H1 (cell line): ENCODE data around the gene DEXI. TPM values are rescaled to one million over a fixed set of nuclear protein-coding genes. Genes with fewer than 3 reads are reported as not detected.
A peak's percentile ranks its signal among the peaks of the same experiment; 100 is the strongest.

Experiments used
- CTCF ChIA-PET: fragments of 300-600 bp; sonication (Branson Sonifier 250); formaldehyde crosslinking; loops from one replicate; lab custom pipeline; 2021; ENCODE audit not compliant: partially characterized antibody; lab: Charles Lee
- POLR2A ChIA-PET: fragments of 300-600 bp; sonication (Branson Sonifier 250); formaldehyde crosslinking; loops from one replicate; lab custom pipeline; 2021; ENCODE audit warnings: inconsistent platforms; ENCODE audit not compliant: partially characterized antibody; lab: Charles Lee
- DNase-seq, 2 experiments: peaks; one replicate each; pipeline versions ENCODE4 v3.0.0 to v3.0.0-alpha.2; 2010 to 2022; ENCODE audit warnings: low spot score in 2 of 2, low read depth in 1 of 2, mixed read lengths in 1 of 2
- FAIRE-seq: peaks from 2 replicates; lab custom pipeline; 2011; peaks lifted over from hg19 to GRCh38; lab: Jason Lieb, UNC
- H2AFZ ChIP-seq: 2 replicates; pipeline ENCODE4 v1.8.1; 2012; ENCODE audit warnings: low read length, inconsistent platforms
- H2AK5ac ChIP-seq: 2 replicates; pipeline ENCODE4 v1.6.1; 2013; ENCODE audit warnings: low read depth, low read length
- H2BK120ac ChIP-seq: replicated peaks from 2 replicates; pipeline ENCODE3; 2013; ENCODE audit warnings: low read depth, low read length, inconsistent platforms
- H2BK12ac ChIP-seq: 2 replicates; pipeline ENCODE4 v1.6.1; 2013; ENCODE audit warnings: low read depth, low read length
- H2BK15ac ChIP-seq: 2 replicates; pipeline ENCODE4 v1.6.1; 2013; ENCODE audit warnings: low read length
- H2BK20ac ChIP-seq: 2 replicates; pipeline ENCODE4 v1.6.1; 2013; ENCODE audit warnings: low read length
- H2BK5ac ChIP-seq: 2 replicates; pipeline ENCODE4 v1.6.1; 2013; ENCODE audit warnings: low read depth, low read length
- H3K14ac ChIP-seq: 2 replicates; pipeline ENCODE4 v1.6.1; 2013; ENCODE audit warnings: inconsistent platforms; ENCODE audit not compliant: insufficient read length
- H3K18ac ChIP-seq: 2 replicates; pipeline ENCODE4 v1.6.1; 2013; ENCODE audit warnings: low read length; ENCODE audit errors: extremely low read depth
- H3K23ac ChIP-seq: 2 replicates; pipeline ENCODE4 v1.6.1; 2013; ENCODE audit warnings: inconsistent platforms; ENCODE audit not compliant: insufficient read length
- H3K23me2 ChIP-seq: 2 replicates; pipeline ENCODE4 v1.6.1; 2013; ENCODE audit warnings: low read depth, low read length
- H3K27ac ChIP-seq: 2 replicates; pipeline ENCODE4 v1.6.1; 2011; ENCODE audit warnings: low read depth, low read length, inconsistent platforms
- H3K27me3 ChIP-seq, 4 experiments: replicated peaks in 1 of 4; 1 replicate in 1 of 4; 2 replicates in 3 of 4; pipeline versions ENCODE4 v1.6.1 to v1.8.1; 2011 to 2013; ENCODE audit warnings: low read length in 3 of 4, mild to moderate bottlenecking in 3 of 4, inconsistent platforms in 2 of 4, mixed read lengths in 2 of 4, moderate library complexity in 1 of 4; ENCODE audit not compliant: control insufficient read depth in 3 of 4, insufficient read depth in 3 of 4; ENCODE audit errors: extremely low read depth in 1 of 4
- H3K36me3 ChIP-seq, 4 experiments: 2 replicates each; pipeline versions ENCODE4 v1.6.1 to v1.8.1; 2011 to 2013; ENCODE audit warnings: mild to moderate bottlenecking in 4 of 4, low read length in 3 of 4, moderate library complexity in 2 of 4, control low read depth in 1 of 4, inconsistent platforms in 1 of 4; ENCODE audit not compliant: insufficient read depth in 4 of 4, control insufficient read depth in 2 of 4
- H3K4ac ChIP-seq: replicated peaks from 2 replicates; pipeline ENCODE3; 2013; ENCODE audit warnings: low read length, low read depth, mixed read lengths, inconsistent platforms; ENCODE audit not compliant: insufficient read length
- H3K4me1 ChIP-seq, 4 experiments: replicated peaks in 1 of 4; 1 replicate in 1 of 4; 2 replicates in 3 of 4; pipeline versions ENCODE4 v1.6.1 to v1.8.1; 2011 to 2013; ENCODE audit warnings: low read length in 3 of 4, inconsistent platforms in 2 of 4, mixed read lengths in 1 of 4; ENCODE audit not compliant: insufficient read depth in 4 of 4, control insufficient read depth in 3 of 4
- H3K4me2 ChIP-seq, 2 experiments: 2 replicates each; pipeline versions ENCODE4 v1.6.1 to v1.8.1; 2011 to 2013; ENCODE audit warnings: low read depth in 2 of 2, low read length in 2 of 2, control low read depth in 1 of 2, inconsistent platforms in 1 of 2, mild to moderate bottlenecking in 1 of 2; ENCODE audit not compliant: insufficient read depth in 1 of 2
- H3K4me3 ChIP-seq, 4 experiments: fragments of 200-600, 300-600 bp in 1 of 4; sonication (generic), shearing (Covaris generic), sonication (Bioruptor Twin) in 1 of 4; 2 replicates each; pipeline versions ENCODE4 v1.5.1 to v1.8.1; 2011 to 2016; ENCODE audit warnings: low read length in 4 of 4, low read depth in 3 of 4, control low read depth in 2 of 4, inconsistent platforms in 2 of 4, mild to moderate bottlenecking in 2 of 4, mixed read lengths in 1 of 4, moderate library complexity in 1 of 4; ENCODE audit not compliant: insufficient read depth in 2 of 4; ENCODE audit errors: extremely low read depth in 1 of 4
- H3K56ac ChIP-seq: replicated peaks from 2 replicates; pipeline ENCODE3; 2013; ENCODE audit warnings: low read depth, mild to moderate bottlenecking, mixed read lengths, low read length, inconsistent platforms; ENCODE audit not compliant: insufficient read length
- H3K79me1 ChIP-seq: 2 replicates; pipeline ENCODE4 v1.6.1; 2013; ENCODE audit warnings: low read depth, low read length, control low read depth
- H3K79me2 ChIP-seq, 2 experiments: 2 replicates each; pipeline versions ENCODE4 v1.6.1 to v1.8.1; 2012 to 2013; ENCODE audit warnings: low read length in 2 of 2, mild to moderate bottlenecking in 2 of 2, inconsistent platforms in 1 of 2; ENCODE audit not compliant: insufficient read depth in 2 of 2, control insufficient read depth in 1 of 2
- H3K9ac ChIP-seq, 4 experiments: replicated peaks in 1 of 4; 1 replicate in 1 of 4; 2 replicates in 3 of 4; pipeline versions ENCODE4 v1.6.1 to v1.8.1; 2011 to 2013; ENCODE audit warnings: low read depth in 3 of 4, low read length in 3 of 4, control low read depth in 2 of 4, mild to moderate bottlenecking in 2 of 4, moderate library complexity in 2 of 4, inconsistent platforms in 1 of 4; ENCODE audit errors: extremely low read depth in 1 of 4
- H3K9me3 ChIP-seq, 2 experiments: 2 replicates each; pipeline versions ENCODE4 v1.6.1 to v1.8.1; 2012 to 2013; ENCODE audit warnings: mild to moderate bottlenecking in 2 of 2, moderate library complexity in 2 of 2, control low read depth in 1 of 2, inconsistent platforms in 1 of 2, low read depth in 1 of 2, low read length in 1 of 2, mixed read lengths in 1 of 2; ENCODE audit not compliant: insufficient read depth in 2 of 2
- H4K20me1 ChIP-seq, 2 experiments: replicated peaks in 1 of 2; 2 replicates each; pipeline versions ENCODE3 to v1.8.1; 2011 to 2013; ENCODE audit warnings: inconsistent platforms in 2 of 2, low read length in 2 of 2, mild to moderate bottlenecking in 1 of 2; ENCODE audit not compliant: insufficient read depth in 2 of 2, control insufficient read depth in 1 of 2
- H4K5ac ChIP-seq: 2 replicates; pipeline ENCODE4 v1.6.1; 2013; ENCODE audit warnings: low read length, low read depth, mixed read lengths, inconsistent platforms; ENCODE audit not compliant: insufficient read length
- H4K8ac ChIP-seq: 2 replicates; pipeline ENCODE4 v1.8.0; 2013; ENCODE audit warnings: mild to moderate bottlenecking, moderate library complexity, low read length, inconsistent platforms; ENCODE audit not compliant: insufficient read depth; ENCODE audit errors: extremely low read depth
- H4K91ac ChIP-seq: replicated peaks from 2 replicates; pipeline ENCODE3; 2013; ENCODE audit warnings: low read length, mixed read lengths, inconsistent platforms; ENCODE audit not compliant: insufficient read length
- BACH1 ChIP-seq: IDR thresholded peaks from 2 replicates; pipeline ENCODE4 v1.6.1; 2012; ENCODE audit warnings: low read length, improper control_type of control experiment
- CTCF ChIP-seq, 3 experiments: IDR thresholded peaks; 1 replicate in 2 of 3; 2 replicates in 1 of 3; pipeline versions ENCODE4 v1.5.1 to v1.6.1; 2011; ENCODE audit warnings: low read length in 3 of 3, mild to moderate bottlenecking in 3 of 3, inconsistent platforms in 2 of 3, low read depth in 1 of 3, moderate library complexity in 1 of 3; ENCODE audit not compliant: insufficient read depth in 1 of 3; ENCODE audit errors: control extremely low read depth in 1 of 3
- JUN ChIP-seq: IDR thresholded peaks from 2 replicates; pipeline ENCODE4 v1.6.1; 2011; ENCODE audit warnings: low read depth, mild to moderate bottlenecking, improper control_type of control experiment, low read length
- POU5F1 ChIP-seq: IDR thresholded peaks from 2 replicates; pipeline ENCODE4 v1.6.1; 2011; ENCODE audit warnings: low read depth, mild to moderate bottlenecking, low read length, moderate library complexity
- RFX5 ChIP-seq: IDR thresholded peaks from 2 replicates; pipeline ENCODE4 v1.6.1; 2011; ENCODE audit warnings: low read depth, low read length, improper control_type of control experiment, borderline replicate concordance
- SIN3A ChIP-seq, 2 experiments: IDR thresholded peaks in 1 of 2; conservative IDR thresholded peaks in 1 of 2; 2 replicates each; pipeline ENCODE4 v1.6.1; 2011 to 2012; ENCODE audit warnings: low read length in 2 of 2, improper control_type of control experiment in 1 of 2, low read depth in 1 of 2, mild to moderate bottlenecking in 1 of 2
- SIRT6 ChIP-seq: IDR thresholded peaks from one replicate; pipeline ENCODE4 v1.7.1; 2012; ENCODE audit warnings: low read length, inconsistent platforms
- SUZ12 ChIP-seq: fragments of 200-600 bp; sonication (generic); IDR thresholded peaks from 2 replicates; pipeline ENCODE4 v1.6.1; 2012; ENCODE audit warnings: mild to moderate bottlenecking, inconsistent platforms, low read length, moderate library complexity, mixed read lengths
- WGBS, 2 experiments: shearing (Covaris generic) in 1 of 2; methylation state at CpG; one replicate each; pipeline versions ENCODE4 v1.1.6 to v1.1.7; 2013 to 2015; ENCODE audit warnings: low lambda C conversion rate in 2 of 2, mixed read lengths in 2 of 2, inconsistent platforms in 1 of 2, low coverage in 1 of 2, missing lambda C conversion rate in 1 of 2; ENCODE audit not compliant: insufficient replicate concordance in 2 of 2, insufficient coverage in 1 of 2, insufficient read length in 1 of 2; ENCODE audit errors: extremely low coverage in 1 of 2, missing lambda C conversion rate in 1 of 2; 5-methylcytosine and 5-hydroxymethylcytosine counted together
- polyA plus RNA-seq, 7 experiments: library from polyadenylated mRNA; depleted of rRNA in 3 of 7; stranded (reverse) in 5 of 7; unstranded in 2 of 7; fragments of >200 nt in 5 of 7; fragments of 200-250 nt in 2 of 7; gene quantifications; 1 replicate in 5 of 7; 2 replicates in 1 of 7; 4 replicates in 1 of 7; pipeline versions ENCODE4 v1.2.1 to v1.2.3, GENCODE V29; 2011 to 2013; ENCODE audit warnings: missing spikeins in 2 of 7, mixed read lengths in 2 of 7
- total RNA-seq: library from RNA; stranded (reverse); fragmentation: NEBNext Ultra II Directional; extraction: Animal tissue kit (Norgen Biotek cat#: 25700); gene quantifications from 2 replicates; pipeline ENCODE4 v1.2.1, GENCODE V29; 2021

DEXI gene
- total and polyA plus RNA-seq, 2 of the 8 experiments (the other 6 are each of a cell fraction or from before 2014, with no cell fraction given), result 39.5 to 47.3 TPM

- H3K9me3 ChIP-seq, result no peaks in the 10 kb centered on the region
- H2AK5ac ChIP-seq, result no peak overlapping the region
- TF ChIP-seq BACH1 (no peak), SIRT6 (no peak), POU5F1 (no peak), RFX5 (no peak), SUZ12 (no peak), CTCF (IDR thresholded peaks at IDR 0.05; ENCODE audit: control extremely low read depth in 1 of 3, insufficient read depth in 1 of 3, low read depth in 1 of 3, low read length in 3 of 3) (no peak), JUN (no peak), SIN3A (conservative IDR thresholded peaks at IDR 0.05 in 1 of 2, IDR thresholded peaks at IDR 0.05 in 1 of 2; ENCODE audit: low read depth in 1 of 2, low read length in 2 of 2) (no peak)
- TF ChIP-seq, all 59 proteins: peak for 0
- Histone ChIP-seq H3K18ac (no peak overlapping the region), H3K23me2 (peaks cover 8% of the 10 kb centered on the region), H3K27ac (no peak overlapping the region), H4K91ac (no peak overlapping the region), H2BK12ac (no peak overlapping the region; the same call in 1 of the 2 replicates), H3K27me3 (no peaks in the 10 kb centered on the region; a peak in 2 of 7 replicates), H2AFZ (no peak overlapping the region), H2BK5ac (no peak overlapping the region), H2BK120ac (no peak overlapping the region), H3K14ac (no peak overlapping the region), H3K4me2 (peak overlapping the region; percentile 86 to 96), H3K9ac (no peak overlapping the region; a peak in 1 of 7 replicates), H4K5ac (no peak overlapping the region), H3K4me3 (peak overlapping the region; percentile 56 to 68 (median 62); a peak in 7 of 8 replicates), H3K23ac (no peak overlapping the region), H2BK15ac (no peak overlapping the region), H4K8ac (no peak overlapping the region), H4K20me1 (peaks cover 18 to 40% of the 10 kb centered on the region in 2 experiments), H3K79me1 (peaks cover 12% of the 10 kb centered on the region), H3K79me2 (peaks cover 0 to 43% of the 10 kb centered on the region in 2 experiments; a peak in 2 of 4 replicates), H2BK20ac (no peak overlapping the region), H3K56ac (no peak overlapping the region), H3K4ac (no peak overlapping the region), H3K4me1 (peaks cover 5 to 11% (median 8%) of the 10 kb centered on the region in 4 experiments), H3K36me3 (peaks cover 0 to 4% (median 0%) of the 10 kb centered on the region in 4 experiments; a peak in 1 of 8 replicates)
- no peak for FAIRE-seq
- CTCF ChIA-PET, result interaction anchor here (0.7 to 1.5 kb wide), 5 partner anchors 8 to 203 kb away, joined by 3 to 10 read pairs (median 3); no protein-coding TSS in a partner anchor
- 82% methylated on average over 8 of the region's 8 CpGs; no CpG with 5 or more reads in 1 of the 2 experiments for WGBS, 2 experiments
- DNase-seq, result no peak
- POLR2A ChIA-PET, result interaction anchor here (1.0 kb wide), 1 partner anchor 9 kb away, joined by 3 read pairs; no protein-coding TSS in a partner anchor
These were observed 1.7 kb downstream of the DEXI start for GRCh38 chr16:10940501-10941079.
